ENCODE results near the gene LGMN.

GRCh38 chr14:92747701-92748258 is 647 bp downstream of the LGMN start:
- TF ChIP-seq CTCF (IDR thresholded peaks at IDR 0.05) (no peak), POLR2A (IDR thresholded peaks at IDR 0.05) (no peak)
